ENCODE measurements around the gene FAM234A.

DNA sequence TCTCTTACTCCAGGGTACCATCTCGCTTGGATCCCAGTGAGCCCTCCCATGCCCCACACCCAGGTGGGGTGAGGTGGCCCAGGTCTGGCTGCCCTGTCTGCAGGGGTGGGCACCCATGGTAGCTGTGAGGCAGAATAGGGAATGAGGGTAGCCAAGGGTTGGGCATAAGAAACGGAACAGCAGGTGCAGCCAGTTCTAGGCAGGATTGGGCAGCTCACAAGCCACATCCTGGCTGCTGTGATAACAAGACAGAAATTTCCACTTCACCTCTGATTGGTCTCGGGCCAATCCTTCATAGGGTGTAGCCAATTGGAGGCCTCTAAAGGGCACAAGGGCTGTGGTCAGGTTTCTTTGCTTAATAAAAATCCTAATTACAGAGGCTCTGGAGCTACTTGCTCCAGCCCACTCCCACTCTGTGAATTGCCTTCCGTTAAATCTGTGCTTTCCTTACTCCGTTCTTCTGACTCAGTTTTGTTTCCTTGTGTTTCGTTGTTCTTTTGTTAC lies 44.3 kb downstream of the FAM234A start:
- TF ChIP-seq POLR2A (IDR thresholded peaks at IDR 0.05; ENCODE audit: low read depth, low read length) (no peak), POLR2AphosphoS5 (IDR thresholded peaks at IDR 0.05; ENCODE audit: low read depth, low read length) (no peak), TAF1 (IDR thresholded peaks at IDR 0.05; ENCODE audit: low read depth, low read length) (no peak), SPI1 (IDR thresholded peaks at IDR 0.05; ENCODE audit: low read depth, low read length) (no peak)

Data from GM12891 (cell line).